Measurements from ENCODE around the gene LSM7. TPM values are rescaled to one million over a fixed set of nuclear protein-coding genes. Genes with fewer than 3 reads are reported as not detected.

Gene LSM7
- total RNA-seq, 4 donors from 2014 or later, result 57.2 to 140 (median 94.9) TPM

GRCh38 chr19:2323707-2324106 lies 4.7 kb downstream of the LSM7 start:
- no peak for DNase-seq (ENCODE audit: low spot score in 2 of 2)
- 90 to 95% methylated on average over 19 of the region's 19 CpGs for WGBS, 2 donors
- no peak overlapping the region for H3K4me3 ChIP-seq (ENCODE audit: low read depth, poor library complexity, severe bottlenecking)
- intact Hi-C loops (cut with DNase I; ENCODE audit: low total_unique reads), result no loop called here
- TF ChIP-seq CTCF (IDR thresholded peaks at IDR 0.05) (no peak), POLR2A (IDR thresholded peaks at IDR 0.05) (no peak)

GRCh38 chr19:2321565-2322283 lies 6.7 kb downstream of the LSM7 start:
- 86 to 92% methylated on average over 38 of the region's 39 CpGs for WGBS, 2 donors

GRCh38 chr19:2320939-2321338 lies 7.4 kb downstream of the LSM7 start:
- 85 to 92% methylated on average over 12 of the region's 12 CpGs for WGBS, 2 donors
- no peak overlapping the region for H3K4me3 ChIP-seq (ENCODE audit: low read depth, poor library complexity, severe bottlenecking)
- TF ChIP-seq POLR2A (IDR thresholded peaks at IDR 0.05) (no peak), CTCF (IDR thresholded peaks at IDR 0.05) (no peak)
- intact Hi-C loops (cut with DNase I; ENCODE audit: low total_unique reads), result no loop called here
- DNase-seq (ENCODE audit: low spot score in 2 of 2), result no peak

More at GRCh38 chr19:2321565-2322283, 6.7 kb downstream of the LSM7 start:
- intact Hi-C loops (cut with DNase I; ENCODE audit: low total_unique reads), result no loop called here
- no peak overlapping the region for H3K4me3 ChIP-seq (ENCODE audit: low read depth, poor library complexity, severe bottlenecking)
- TF ChIP-seq POLR2A (IDR thresholded peaks at IDR 0.05) (no peak), CTCF (IDR thresholded peaks at IDR 0.05) (no peak)
- no peak for DNase-seq (ENCODE audit: low spot score in 2 of 2)

- DNase-seq (ENCODE audit: low spot score in 2 of 2), result no peak
- no peak overlapping the region for H3K4me3 ChIP-seq (ENCODE audit: low read depth, poor library complexity, severe bottlenecking)
- intact Hi-C loops (cut with DNase I; ENCODE audit: low total_unique reads), result no loop called here
- TF ChIP-seq POLR2A (IDR thresholded peaks at IDR 0.05), result no peak
- no peak for TF ChIP-seq CTCF (IDR thresholded peaks at IDR 0.05)
- 44 to 51% methylated on average over 12 of the region's 12 CpGs for WGBS, 2 donors
These were observed 8.3 kb downstream of the LSM7 start for GRCh38 chr19:2320049-2320448.

- H3K4me3 ChIP-seq (ENCODE audit: low read depth, poor library complexity, severe bottlenecking), result no peak overlapping the region
- TF ChIP-seq CTCF (IDR thresholded peaks at IDR 0.05) (no peak), POLR2A (IDR thresholded peaks at IDR 0.05) (no peak)
- 87 to 89% methylated on average over 19 of the region's 20 CpGs for WGBS, 2 donors
- no peak for DNase-seq (ENCODE audit: low spot score in 2 of 2)
- intact Hi-C loops (cut with DNase I; ENCODE audit: low total_unique reads), result no loop called here
These were observed 8.8 kb downstream of the LSM7 start for GRCh38 chr19:2319551-2319950.

GRCh38 chr19:2318923-2319322 lies 9.5 kb downstream of the LSM7 start:
- no peak overlapping the region for H3K4me3 ChIP-seq (ENCODE audit: low read depth, poor library complexity, severe bottlenecking)
- no peak for TF ChIP-seq POLR2A (IDR thresholded peaks at IDR 0.05)
- no peak for TF ChIP-seq CTCF (IDR thresholded peaks at IDR 0.05)
- intact Hi-C loops (cut with DNase I; ENCODE audit: low total_unique reads), result no loop called here
- 88 to 92% methylated on average over 6 of the region's 6 CpGs for whole genome bisulfite sequencing, 2 donors
- DNase-seq (ENCODE audit: low spot score in 2 of 2), result no peak

All from lower leg skin (tissue), 4 donors.